K562 (cell line): ENCODE measurements around the gene LOC128125822.
A peak's percentile ranks its signal among the peaks of the same experiment; 100 is the strongest.

ENCODE experiments used
- ELF1 ChIP-seq: fragments of 200-800 bp; sonication (Bioruptor generic); IDR thresholded peaks from 2 replicates; pipeline ENCODE4 v1.6.1; 2016; ENCODE audit warnings: missing genetic modification characterization, missing compliant biosample characterization
- HDAC8 ChIP-seq: fragments of 450-650 bp; IDR thresholded peaks from 2 replicates; pipeline ENCODE4 v1.6.1; 2016; ENCODE audit warnings: mild to moderate bottlenecking, missing genetic modification characterization, moderate library complexity, missing compliant biosample characterization
- MAFK ChIP-seq: IDR thresholded peaks from 2 replicates; pipeline ENCODE4 v1.6.1; 2011; ENCODE audit warnings: low read length, improper control_type of control experiment
- MTA2 ChIP-seq: fragments of 450-650 bp; IDR thresholded peaks from 2 replicates; pipeline ENCODE4 v1.6.1; 2016; ENCODE audit warnings: low read depth
- OTX1 ChIP-seq: fragments of 450-650 bp; formaldehyde crosslinking; IDR thresholded peaks from 2 replicates; pipeline ENCODE4 v1.4.0; 2022; ENCODE audit warnings: mild to moderate bottlenecking
- PHTF2 ChIP-seq: fragments of 250-450 bp; sonication (Bioruptor Pico); IDR thresholded peaks from 2 replicates; pipeline ENCODE4 v1.5.0; 2021; ENCODE audit warnings: mild to moderate bottlenecking
- POLR2AphosphoS2 ChIP-seq: IDR thresholded peaks from 2 replicates; pipeline ENCODE4 v1.6.1; 2012; ENCODE audit warnings: low read length, improper control_type of control experiment
- POU5F1 ChIP-seq: fragments of 150-350 bp; IDR thresholded peaks from 2 replicates; pipeline ENCODE4 v1.6.1; 2014; ENCODE audit warnings: borderline replicate concordance, low read length, low read depth, mild to moderate bottlenecking; ENCODE audit not compliant: partially characterized antibody
- SMARCE1 ChIP-seq: fragments of 450-650 bp; IDR thresholded peaks from 2 replicates; pipeline ENCODE4 v1.7.1; 2016; ENCODE audit warnings: mild to moderate bottlenecking
- SOX6 ChIP-seq: fragments of 450-650 bp; IDR thresholded peaks from 2 replicates; pipeline ENCODE4 v1.6.1; 2014; ENCODE audit warnings: mild to moderate bottlenecking
- TFAM ChIP-seq: fragments of 250-450 bp; sonication (Bioruptor Pico); conservative IDR thresholded peaks from 2 replicates; pipeline ENCODE4 v1.5.0; 2021; ENCODE audit warnings: mild to moderate bottlenecking, moderate library complexity
- ZBTB7A ChIP-seq: IDR thresholded peaks from 2 replicates; pipeline ENCODE4 v1.6.1; 2011; ENCODE audit warnings: low read depth, mild to moderate bottlenecking, low read length, moderate library complexity, borderline replicate concordance; ENCODE audit not compliant: control insufficient read depth
- ZNF143 ChIP-seq: sonication (generic); formaldehyde crosslinking; IDR thresholded peaks from 2 replicates; pipeline ENCODE4 v1.9.0; 2022; ENCODE audit warnings: mild to moderate bottlenecking, missing genetic modification reagents
- ZNF146 ChIP-seq: IDR thresholded peaks from one replicate; pipeline ENCODE4 v1.6.1; 2018; ENCODE audit warnings: missing compliant biosample characterization; ENCODE audit not compliant: unreplicated experiment
- ZNF282 ChIP-seq: sonication (generic); formaldehyde crosslinking; IDR thresholded peaks from 2 replicates; pipeline ENCODE4 v1.8.1; 2023; ENCODE audit warnings: missing genetic modification reagents
- TF ChIP-seq, protein P1 (sequence below): fragments of 450-650 bp; IDR thresholded peaks from 2 replicates; pipeline ENCODE4 v1.6.1; 2018; ENCODE audit not compliant: partially characterized antibody
- TF ChIP-seq, protein P2 (sequence below): sonication (generic); formaldehyde crosslinking; IDR thresholded peaks from 2 replicates; pipeline ENCODE4 v1.8.0; 2022; ENCODE audit warnings: missing genetic modification reagents, mild to moderate bottlenecking, moderate library complexity, borderline replicate concordance
- TF ChIP-seq, protein P3 (sequence below), 3 experiments: fragments of 200-800 bp in 1 of 3; sonication (Bioruptor generic) in 1 of 3; sonication (generic) in 1 of 3; formaldehyde crosslinking in 1 of 3; IDR thresholded peaks; 2 replicates each; pipeline versions ENCODE4 v1.6.1 to v1.8.0; 2016 to 2022; ENCODE audit warnings: mild to moderate bottlenecking in 2 of 3, missing compliant biosample characterization in 2 of 3, missing genetic modification characterization in 2 of 3, missing genetic modification reagents in 1 of 3
- TF ChIP-seq, protein P4 (sequence below), 2 experiments: fragments of 450-650 bp in 1 of 2; IDR thresholded peaks; 2 replicates each; pipeline ENCODE4 v1.6.1; 2011 to 2017; ENCODE audit warnings: low read depth in 2 of 2, antibody characterized with exemption in 1 of 2, borderline replicate concordance in 1 of 2, low read length in 1 of 2, mild to moderate bottlenecking in 1 of 2, mixed read lengths in 1 of 2; ENCODE audit not compliant: control insufficient read depth in 1 of 2

The LOC128125822 gene

DNA sequence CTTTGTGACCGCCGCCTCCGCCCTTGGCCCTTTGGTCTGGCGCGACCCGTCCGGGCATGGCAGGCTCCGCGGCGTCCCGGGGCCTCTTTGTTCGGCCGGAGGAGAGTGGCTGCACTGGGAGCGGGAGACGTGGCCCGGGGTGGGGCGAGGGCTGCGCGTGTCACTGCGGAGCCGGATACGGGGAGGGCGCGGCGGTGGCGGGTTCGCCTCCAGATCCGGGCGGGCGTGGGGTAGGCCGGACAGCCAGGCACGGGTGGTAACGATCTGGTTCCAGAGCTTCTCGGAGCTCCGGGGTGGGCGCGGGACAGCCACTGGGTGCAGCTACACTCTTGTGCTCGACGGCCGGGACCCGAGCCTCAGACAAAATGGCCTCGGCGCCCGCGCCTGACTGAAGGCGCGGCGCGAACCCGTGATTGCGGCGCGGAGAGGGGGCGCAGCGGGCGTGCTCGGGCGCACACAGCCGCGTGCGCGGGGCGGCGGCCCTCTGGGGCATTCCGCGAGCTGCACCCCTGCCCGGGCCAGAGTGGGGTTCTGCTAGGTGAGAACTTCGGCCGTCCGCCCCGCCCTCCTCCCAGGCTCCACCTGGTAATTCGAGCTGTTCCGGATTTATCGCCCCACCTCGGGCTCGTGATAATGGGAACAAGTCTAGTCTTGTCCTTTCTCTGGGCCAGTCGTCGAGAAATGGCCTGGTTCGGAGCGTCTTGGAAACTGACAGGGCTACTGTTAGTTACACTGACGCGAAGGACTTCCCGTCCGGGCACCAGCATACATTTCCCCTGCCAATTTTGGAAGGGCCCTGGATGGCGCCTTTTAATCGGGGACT lies 1.0 kb downstream of the LOC128125822 start (continued):
- TF ChIP-seq, protein P1, sequence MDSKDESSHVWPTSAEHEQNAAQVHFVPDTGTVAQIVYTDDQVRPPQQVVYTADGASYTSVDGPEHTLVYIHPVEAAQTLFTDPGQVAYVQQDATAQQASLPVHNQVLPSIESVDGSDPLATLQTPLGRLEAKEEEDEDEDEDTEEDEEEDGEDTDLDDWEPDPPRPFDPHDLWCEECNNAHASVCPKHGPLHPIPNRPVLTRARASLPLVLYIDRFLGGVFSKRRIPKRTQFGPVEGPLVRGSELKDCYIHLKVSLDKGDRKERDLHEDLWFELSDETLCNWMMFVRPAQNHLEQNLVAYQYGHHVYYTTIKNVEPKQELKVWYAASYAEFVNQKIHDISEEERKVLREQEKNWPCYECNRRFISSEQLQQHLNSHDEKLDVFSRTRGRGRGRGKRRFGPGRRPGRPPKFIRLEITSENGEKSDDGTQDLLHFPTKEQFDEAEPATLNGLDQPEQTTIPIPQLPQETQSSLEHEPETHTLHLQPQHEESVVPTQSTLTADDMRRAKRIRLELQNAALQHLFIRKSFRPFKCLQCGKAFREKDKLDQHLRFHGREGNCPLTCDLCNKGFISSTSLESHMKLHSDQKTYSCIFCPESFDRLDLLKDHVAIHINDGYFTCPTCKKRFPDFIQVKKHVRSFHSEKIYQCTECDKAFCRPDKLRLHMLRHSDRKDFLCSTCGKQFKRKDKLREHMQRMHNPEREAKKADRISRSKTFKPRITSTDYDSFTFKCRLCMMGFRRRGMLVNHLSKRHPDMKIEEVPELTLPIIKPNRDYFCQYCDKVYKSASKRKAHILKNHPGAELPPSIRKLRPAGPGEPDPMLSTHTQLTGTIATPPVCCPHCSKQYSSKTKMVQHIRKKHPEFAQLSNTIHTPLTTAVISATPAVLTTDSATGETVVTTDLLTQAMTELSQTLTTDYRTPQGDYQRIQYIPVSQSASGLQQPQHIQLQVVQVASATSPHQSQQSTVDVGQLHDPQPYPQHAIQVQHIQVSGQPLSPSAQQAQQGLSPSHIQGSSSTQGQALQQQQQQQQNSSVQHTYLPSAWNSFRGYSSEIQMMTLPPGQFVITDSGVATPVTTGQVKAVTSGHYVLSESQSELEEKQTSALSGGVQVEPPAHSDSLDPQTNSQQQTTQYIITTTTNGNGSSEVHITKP = peak; percentile 52
- TF ChIP-seq, protein P2, sequence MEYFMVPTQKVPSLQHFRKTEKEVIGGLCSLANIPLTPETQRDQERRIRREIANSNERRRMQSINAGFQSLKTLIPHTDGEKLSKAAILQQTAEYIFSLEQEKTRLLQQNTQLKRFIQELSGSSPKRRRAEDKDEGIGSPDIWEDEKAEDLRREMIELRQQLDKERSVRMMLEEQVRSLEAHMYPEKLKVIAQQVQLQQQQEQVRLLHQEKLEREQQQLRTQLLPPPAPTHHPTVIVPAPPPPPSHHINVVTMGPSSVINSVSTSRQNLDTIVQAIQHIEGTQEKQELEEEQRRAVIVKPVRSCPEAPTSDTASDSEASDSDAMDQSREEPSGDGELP (CRISPR knock-in tag) = no peak
- TF ChIP-seq ZBTB7A (peak; percentile 45; the same call in 1 of the 2 replicates), TFAM (CRISPR knock-in tag) (no peak), ZNF143 (CRISPR knock-in tag) (no peak), ZNF146 (CRISPR knock-in tag) (no peak), POLR2AphosphoS2 (no peak), MAFK (no peak), OTX1 (CRISPR knock-in tag) (no peak), SOX6 (0 out of 2 replicates have a peak, but pooled peaks have one; percentile 15), ZNF282 (CRISPR knock-in tag) (no peak), HDAC8 (tag) (no peak), ELF1 (tag) (peak; percentile 10; the same call in 1 of the 2 replicates), POU5F1 (no peak), SMARCE1 (0 out of 2 replicates have a peak, but pooled peaks have one; percentile 16), MTA2 (no peak), PHTF2 (CRISPR knock-in tag) (no peak)
- TF ChIP-seq, protein P3, sequence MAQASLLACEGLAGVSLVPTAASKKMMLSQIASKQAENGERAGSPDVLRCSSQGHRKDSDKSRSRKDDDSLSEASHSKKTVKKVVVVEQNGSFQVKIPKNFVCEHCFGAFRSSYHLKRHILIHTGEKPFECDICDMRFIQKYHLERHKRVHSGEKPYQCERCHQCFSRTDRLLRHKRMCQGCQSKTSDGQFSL (CRISPR knock-in tag; IDR thresholded peaks at IDR 0.05) = 0 out of 2 replicates have a peak, but pooled peaks have one; percentile 29
- TF ChIP-seq, protein P3 (tag; IDR thresholded peaks at IDR 0.05) = no peak
- TF ChIP-seq, protein P4, sequence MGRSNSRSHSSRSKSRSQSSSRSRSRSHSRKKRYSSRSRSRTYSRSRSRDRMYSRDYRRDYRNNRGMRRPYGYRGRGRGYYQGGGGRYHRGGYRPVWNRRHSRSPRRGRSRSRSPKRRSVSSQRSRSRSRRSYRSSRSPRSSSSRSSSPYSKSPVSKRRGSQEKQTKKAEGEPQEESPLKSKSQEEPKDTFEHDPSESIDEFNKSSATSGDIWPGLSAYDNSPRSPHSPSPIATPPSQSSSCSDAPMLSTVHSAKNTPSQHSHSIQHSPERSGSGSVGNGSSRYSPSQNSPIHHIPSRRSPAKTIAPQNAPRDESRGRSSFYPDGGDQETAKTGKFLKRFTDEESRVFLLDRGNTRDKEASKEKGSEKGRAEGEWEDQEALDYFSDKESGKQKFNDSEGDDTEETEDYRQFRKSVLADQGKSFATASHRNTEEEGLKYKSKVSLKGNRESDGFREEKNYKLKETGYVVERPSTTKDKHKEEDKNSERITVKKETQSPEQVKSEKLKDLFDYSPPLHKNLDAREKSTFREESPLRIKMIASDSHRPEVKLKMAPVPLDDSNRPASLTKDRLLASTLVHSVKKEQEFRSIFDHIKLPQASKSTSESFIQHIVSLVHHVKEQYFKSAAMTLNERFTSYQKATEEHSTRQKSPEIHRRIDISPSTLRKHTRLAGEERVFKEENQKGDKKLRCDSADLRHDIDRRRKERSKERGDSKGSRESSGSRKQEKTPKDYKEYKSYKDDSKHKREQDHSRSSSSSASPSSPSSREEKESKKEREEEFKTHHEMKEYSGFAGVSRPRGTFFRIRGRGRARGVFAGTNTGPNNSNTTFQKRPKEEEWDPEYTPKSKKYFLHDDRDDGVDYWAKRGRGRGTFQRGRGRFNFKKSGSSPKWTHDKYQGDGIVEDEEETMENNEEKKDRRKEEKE (IDR thresholded peaks at IDR 0.05; ENCODE audit: borderline replicate concordance in 1 of 2, control insufficient read depth in 1 of 2, low read depth in 2 of 2, low read length in 1 of 2) = no peak
